Esophagus squamous epithelium (tissue), 4 donors: ENCODE measurements around the gene LAMA5.

Experiments
- POLR2A ChIP-seq, 4 donors: fragments of 450-650 bp; IDR thresholded peaks; one replicate each; pipeline ENCODE4 v1.6.1; 2017; ENCODE audit warnings: antibody characterized with exemption in 4 of 4, mild to moderate bottlenecking in 4 of 4, moderate library complexity in 3 of 4
- TF ChIP-seq, protein P1 (sequence below), 6 experiments: fragments of 450-650 bp in 4 of 6; fragments of 200-600 bp in 2 of 6; sonication (generic) in 2 of 6; IDR thresholded peaks; one replicate each; pipeline ENCODE4 v1.5.1; 2016 to 2019; ENCODE audit warnings: antibody characterized with exemption in 6 of 6, mild to moderate bottlenecking in 4 of 6, moderate library complexity in 4 of 6

DNA sequence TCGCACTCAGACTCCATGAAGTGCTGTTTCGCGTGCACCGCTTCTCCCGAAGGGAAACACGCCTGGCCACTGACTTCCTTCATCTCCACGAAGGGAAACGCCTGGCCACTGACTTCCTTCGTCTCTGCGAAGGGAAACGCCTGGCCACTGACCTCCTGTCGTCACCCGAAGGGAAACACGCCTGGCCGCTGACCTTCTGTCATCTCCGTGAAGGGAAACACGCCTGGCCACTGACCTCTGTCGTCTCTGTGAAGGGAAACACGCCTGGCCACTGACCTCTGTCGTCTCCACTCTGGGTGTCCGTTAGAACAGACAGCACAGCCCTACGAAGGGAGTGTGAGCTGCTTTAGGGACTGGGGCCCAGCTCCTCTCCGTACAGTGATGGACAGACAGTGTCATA lies 81.4 kb downstream of the LAMA5 start:
- TF ChIP-seq, protein P1, sequence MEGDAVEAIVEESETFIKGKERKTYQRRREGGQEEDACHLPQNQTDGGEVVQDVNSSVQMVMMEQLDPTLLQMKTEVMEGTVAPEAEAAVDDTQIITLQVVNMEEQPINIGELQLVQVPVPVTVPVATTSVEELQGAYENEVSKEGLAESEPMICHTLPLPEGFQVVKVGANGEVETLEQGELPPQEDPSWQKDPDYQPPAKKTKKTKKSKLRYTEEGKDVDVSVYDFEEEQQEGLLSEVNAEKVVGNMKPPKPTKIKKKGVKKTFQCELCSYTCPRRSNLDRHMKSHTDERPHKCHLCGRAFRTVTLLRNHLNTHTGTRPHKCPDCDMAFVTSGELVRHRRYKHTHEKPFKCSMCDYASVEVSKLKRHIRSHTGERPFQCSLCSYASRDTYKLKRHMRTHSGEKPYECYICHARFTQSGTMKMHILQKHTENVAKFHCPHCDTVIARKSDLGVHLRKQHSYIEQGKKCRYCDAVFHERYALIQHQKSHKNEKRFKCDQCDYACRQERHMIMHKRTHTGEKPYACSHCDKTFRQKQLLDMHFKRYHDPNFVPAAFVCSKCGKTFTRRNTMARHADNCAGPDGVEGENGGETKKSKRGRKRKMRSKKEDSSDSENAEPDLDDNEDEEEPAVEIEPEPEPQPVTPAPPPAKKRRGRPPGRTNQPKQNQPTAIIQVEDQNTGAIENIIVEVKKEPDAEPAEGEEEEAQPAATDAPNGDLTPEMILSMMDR (IDR thresholded peaks at IDR 0.05) = no peak
- no peak for TF ChIP-seq POLR2A (IDR thresholded peaks at IDR 0.05)
